ENCODE results near the gene HEBP1.

DNA sequence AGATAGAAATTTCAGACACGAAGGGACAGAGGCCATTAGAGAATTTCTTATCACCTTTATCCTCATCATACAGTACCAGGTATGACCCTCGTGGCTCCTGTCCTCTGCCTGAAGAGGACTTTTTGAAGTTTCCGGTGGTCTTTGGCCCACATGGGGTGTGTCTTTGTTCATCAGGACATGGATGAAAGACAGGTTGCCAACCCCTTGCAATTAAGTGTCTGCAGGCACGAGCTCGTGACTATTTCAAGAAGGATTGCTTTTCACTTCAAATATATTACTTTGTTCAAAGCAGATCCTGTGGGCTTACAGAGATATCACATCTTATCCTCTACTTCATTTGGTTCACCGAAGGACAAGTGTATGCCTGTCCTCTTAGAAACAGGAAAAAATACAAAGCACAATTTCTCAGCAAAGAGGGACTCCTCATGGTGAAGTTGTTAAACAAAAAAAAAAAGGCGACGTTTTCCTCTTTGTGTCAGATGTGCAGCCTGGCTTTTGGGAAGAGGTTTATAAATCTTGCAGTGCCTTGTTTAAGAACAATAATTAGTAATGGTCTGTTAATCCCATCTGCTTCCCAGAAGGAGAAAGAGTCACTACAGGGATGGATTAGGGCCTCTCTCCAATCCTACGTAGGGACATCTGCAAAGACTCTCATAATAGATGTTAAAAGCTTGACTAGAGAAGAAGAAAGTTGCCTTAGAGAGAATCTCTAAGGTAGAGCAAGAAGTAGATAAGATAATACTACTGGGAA lies 30.7 kb upstream of the HEBP1 start:
- TF ChIP-seq, protein P1, sequence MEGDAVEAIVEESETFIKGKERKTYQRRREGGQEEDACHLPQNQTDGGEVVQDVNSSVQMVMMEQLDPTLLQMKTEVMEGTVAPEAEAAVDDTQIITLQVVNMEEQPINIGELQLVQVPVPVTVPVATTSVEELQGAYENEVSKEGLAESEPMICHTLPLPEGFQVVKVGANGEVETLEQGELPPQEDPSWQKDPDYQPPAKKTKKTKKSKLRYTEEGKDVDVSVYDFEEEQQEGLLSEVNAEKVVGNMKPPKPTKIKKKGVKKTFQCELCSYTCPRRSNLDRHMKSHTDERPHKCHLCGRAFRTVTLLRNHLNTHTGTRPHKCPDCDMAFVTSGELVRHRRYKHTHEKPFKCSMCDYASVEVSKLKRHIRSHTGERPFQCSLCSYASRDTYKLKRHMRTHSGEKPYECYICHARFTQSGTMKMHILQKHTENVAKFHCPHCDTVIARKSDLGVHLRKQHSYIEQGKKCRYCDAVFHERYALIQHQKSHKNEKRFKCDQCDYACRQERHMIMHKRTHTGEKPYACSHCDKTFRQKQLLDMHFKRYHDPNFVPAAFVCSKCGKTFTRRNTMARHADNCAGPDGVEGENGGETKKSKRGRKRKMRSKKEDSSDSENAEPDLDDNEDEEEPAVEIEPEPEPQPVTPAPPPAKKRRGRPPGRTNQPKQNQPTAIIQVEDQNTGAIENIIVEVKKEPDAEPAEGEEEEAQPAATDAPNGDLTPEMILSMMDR (IDR thresholded peaks at IDR 0.05): no peak
- TF ChIP-seq POLR2A (IDR thresholded peaks at IDR 0.05): no peak
- no peak for TF ChIP-seq POLR2AphosphoS5 (IDR thresholded peaks at IDR 0.05; ENCODE audit: insufficient read depth in 1 of 2, low read depth in 1 of 2)

Data from vagina (tissue), 2 donors.